IMR-90 (cell line): Measurements from ENCODE around the gene CALN1.

Experiments
- CEBPB ChIP-seq: IDR thresholded peaks from 2 replicates; pipeline ENCODE4 v1.6.1; 2012; ENCODE audit warnings: low read depth, low read length, improper control_type of control experiment
- ELK1 ChIP-seq: fragments of 150-350 bp; IDR thresholded peaks from 2 replicates; pipeline ENCODE4 v1.6.1; 2016; ENCODE audit warnings: low read depth, mild to moderate bottlenecking, low read length, moderate library complexity, borderline replicate concordance
- MAFK ChIP-seq: IDR thresholded peaks from 2 replicates; pipeline ENCODE4 v1.6.1; 2012; ENCODE audit warnings: low read depth, low read length, improper control_type of control experiment
- MAZ ChIP-seq: IDR thresholded peaks from 2 replicates; pipeline ENCODE4 v1.6.1; 2012; ENCODE audit warnings: low read depth, mild to moderate bottlenecking, low read length, improper control_type of control experiment, moderate library complexity, borderline replicate concordance
- MXI1 ChIP-seq: IDR thresholded peaks from 2 replicates; pipeline ENCODE4 v1.6.1; 2012; ENCODE audit warnings: low read depth, mild to moderate bottlenecking, low read length, moderate library complexity, borderline replicate concordance
- POLR2A ChIP-seq: IDR thresholded peaks from 2 replicates; pipeline ENCODE4 v1.6.1; 2012; ENCODE audit warnings: mild to moderate bottlenecking, low read depth, low read length
- RCOR1 ChIP-seq: IDR thresholded peaks from 2 replicates; pipeline ENCODE4 v1.6.1; 2012; ENCODE audit warnings: mild to moderate bottlenecking, low read length, improper control_type of control experiment; ENCODE audit not compliant: insufficient replicate concordance
- SMC3 ChIP-seq: fragments of 150-350 bp; IDR thresholded peaks from 2 replicates; pipeline ENCODE4 v1.6.1; 2016; ENCODE audit warnings: low read depth, mild to moderate bottlenecking, antibody characterized with exemption, low read length, moderate library complexity
- TF ChIP-seq, protein P1 (sequence below): conservative IDR thresholded peaks from 2 replicates; pipeline ENCODE4 v1.5.1; 2012; ENCODE audit warnings: mild to moderate bottlenecking, low read depth, low read length, improper control_type of control experiment

DNA sequence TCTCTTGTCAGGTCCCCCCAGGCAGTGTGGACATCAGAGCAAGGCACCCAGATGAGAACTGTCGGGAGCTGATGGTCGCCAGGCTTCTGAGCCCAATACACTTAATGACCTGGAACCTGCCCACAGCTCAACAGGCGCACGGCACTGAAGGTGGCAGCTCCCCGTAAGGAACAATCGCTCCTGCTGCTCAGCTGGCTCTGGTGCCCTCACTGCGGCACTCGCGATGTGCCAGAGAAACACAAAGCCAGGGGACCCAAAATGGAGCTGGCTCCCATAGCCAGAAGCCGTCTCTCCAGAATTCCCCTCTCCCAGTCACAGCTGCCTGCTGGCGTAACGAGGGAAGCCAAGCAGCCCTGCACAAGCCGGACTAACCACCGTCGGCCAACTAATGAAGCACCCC, 6.3 kb downstream of the CALN1 start:
- no peak for TF ChIP-seq POLR2A
- TF ChIP-seq, protein P1, sequence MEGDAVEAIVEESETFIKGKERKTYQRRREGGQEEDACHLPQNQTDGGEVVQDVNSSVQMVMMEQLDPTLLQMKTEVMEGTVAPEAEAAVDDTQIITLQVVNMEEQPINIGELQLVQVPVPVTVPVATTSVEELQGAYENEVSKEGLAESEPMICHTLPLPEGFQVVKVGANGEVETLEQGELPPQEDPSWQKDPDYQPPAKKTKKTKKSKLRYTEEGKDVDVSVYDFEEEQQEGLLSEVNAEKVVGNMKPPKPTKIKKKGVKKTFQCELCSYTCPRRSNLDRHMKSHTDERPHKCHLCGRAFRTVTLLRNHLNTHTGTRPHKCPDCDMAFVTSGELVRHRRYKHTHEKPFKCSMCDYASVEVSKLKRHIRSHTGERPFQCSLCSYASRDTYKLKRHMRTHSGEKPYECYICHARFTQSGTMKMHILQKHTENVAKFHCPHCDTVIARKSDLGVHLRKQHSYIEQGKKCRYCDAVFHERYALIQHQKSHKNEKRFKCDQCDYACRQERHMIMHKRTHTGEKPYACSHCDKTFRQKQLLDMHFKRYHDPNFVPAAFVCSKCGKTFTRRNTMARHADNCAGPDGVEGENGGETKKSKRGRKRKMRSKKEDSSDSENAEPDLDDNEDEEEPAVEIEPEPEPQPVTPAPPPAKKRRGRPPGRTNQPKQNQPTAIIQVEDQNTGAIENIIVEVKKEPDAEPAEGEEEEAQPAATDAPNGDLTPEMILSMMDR: no peak
- no peak for TF ChIP-seq RCOR1
- TF ChIP-seq ELK1: no peak
- TF ChIP-seq MAFK: no peak
- TF ChIP-seq MXI1: no peak
- no peak for TF ChIP-seq CEBPB
- no peak for TF ChIP-seq SMC3
- TF ChIP-seq MAZ: no peak
